AG08396 (cell line): ENCODE data around the gene TMEM217.

Experiments used
- DNase-seq: peaks from one replicate; pipeline ENCODE4 v3.0.0; 2012; ENCODE audit warnings: low spot score, mixed read lengths

TMEM217 gene

DNA sequence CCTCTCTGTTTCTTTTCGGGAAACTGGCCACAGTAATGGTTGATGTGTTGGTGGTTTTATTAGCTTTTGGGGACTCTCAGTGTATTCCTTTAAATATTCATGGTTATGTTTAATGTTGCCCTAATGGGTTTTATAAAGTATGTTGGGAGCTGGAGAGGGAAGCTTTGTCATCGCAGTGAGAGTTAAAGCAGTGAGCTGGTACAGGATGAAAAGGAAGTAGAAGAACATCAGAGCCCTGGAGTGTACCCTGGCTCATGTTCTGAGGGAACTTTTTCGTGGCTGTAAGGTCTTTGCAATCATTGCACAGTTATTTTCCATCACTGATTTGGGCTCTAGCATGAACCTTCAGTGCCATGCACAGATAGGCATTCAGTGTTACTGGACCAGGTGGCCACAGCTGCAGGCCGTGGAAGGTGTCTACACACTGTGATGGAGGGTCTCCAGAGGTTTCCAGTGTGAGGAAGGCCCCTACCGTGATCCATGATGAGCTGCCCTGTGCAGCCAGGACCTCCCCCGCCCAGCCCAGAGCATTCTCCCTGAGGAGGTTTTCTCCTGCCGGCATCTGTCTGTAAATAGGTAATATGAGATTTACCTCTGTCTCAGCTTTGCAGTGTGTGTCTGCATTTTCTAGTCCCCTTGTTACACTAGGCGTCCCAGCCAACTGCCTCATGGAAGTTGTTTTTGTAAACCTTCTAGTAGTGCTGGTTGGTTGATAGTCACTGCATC, 22.4 kb upstream of the TMEM217 start:
- no peak for DNase-seq

DNA sequence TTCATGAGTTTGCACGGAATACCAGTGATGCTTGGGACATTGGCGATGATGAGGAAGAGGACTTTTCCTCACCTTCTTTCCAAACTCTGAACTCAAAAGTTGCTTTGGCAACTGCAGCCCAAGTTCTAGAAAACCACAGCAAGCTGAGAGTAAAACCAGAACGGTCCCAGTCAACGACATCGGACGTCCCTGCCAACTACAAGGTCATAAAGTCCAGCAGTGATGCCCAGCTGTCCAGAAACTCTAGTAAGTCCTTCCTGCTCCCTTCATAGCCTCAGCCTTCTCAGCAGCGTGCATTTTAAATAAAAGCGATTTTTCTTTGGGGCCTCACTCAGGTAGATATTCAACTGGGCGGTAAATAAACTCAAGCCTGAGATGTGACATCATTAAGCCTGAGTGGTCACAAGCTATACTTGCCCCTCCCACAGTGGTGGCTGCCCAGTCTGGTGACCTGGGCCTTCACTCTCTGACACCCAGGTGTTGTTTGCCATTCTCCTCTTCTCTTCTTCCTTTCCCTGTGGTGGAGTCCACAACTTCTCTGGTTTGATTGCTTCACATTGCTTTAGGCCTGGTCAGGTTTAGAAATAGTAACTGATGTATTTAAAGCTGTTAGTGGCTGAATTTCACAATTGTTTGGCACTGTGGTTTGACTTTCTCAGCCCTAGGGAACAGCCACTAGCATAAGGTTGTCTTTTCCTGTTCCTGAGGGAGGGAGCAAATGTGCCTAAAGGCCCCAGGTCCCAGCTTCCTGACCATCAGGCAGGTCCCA, 21.6 kb upstream of the TMEM217 start:
- peak; percentile 40 for DNase-seq

- no peak for DNase-seq
These were observed 19.1 kb upstream of the TMEM217 start for GRCh38 chr6:37277001-37277409.

- DNase-seq, result no peak
These were observed 17.4 kb upstream of the TMEM217 start for GRCh38 chr6:37275350-37275749.

DNA sequence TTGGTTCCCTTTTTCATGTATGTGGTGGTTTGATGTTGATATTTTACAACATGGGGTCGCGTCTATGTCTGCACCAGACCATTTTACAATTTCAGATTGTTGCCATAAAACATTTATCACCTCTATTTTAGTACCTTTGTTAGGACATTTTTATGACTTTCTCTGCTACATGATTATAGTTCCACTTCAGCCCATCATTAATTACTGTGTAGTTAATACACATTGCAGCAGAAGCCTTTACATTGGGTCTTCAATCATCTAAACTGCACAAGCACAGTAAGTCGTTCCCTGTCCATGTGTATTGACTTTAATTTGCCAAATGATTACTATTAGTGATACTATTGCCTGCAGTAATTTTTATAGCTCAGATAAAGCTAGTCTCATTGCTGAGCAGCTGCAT, 15.7 kb upstream of the TMEM217 start:
- DNase-seq, result no peak

- DNase-seq, result no peak
These were observed 15.1 kb upstream of the TMEM217 start for GRCh38 chr6:37272834-37273566.

- DNase-seq, result no peak
These were observed 11.2 kb upstream of the TMEM217 start for GRCh38 chr6:37269105-37269504.

- no peak for DNase-seq
These were observed 7.9 kb upstream of the TMEM217 start for GRCh38 chr6:37265860-37266259.

- DNase-seq, result no peak
These were observed 7.1 kb upstream of the TMEM217 start for GRCh38 chr6:37265001-37265400.

DNA sequence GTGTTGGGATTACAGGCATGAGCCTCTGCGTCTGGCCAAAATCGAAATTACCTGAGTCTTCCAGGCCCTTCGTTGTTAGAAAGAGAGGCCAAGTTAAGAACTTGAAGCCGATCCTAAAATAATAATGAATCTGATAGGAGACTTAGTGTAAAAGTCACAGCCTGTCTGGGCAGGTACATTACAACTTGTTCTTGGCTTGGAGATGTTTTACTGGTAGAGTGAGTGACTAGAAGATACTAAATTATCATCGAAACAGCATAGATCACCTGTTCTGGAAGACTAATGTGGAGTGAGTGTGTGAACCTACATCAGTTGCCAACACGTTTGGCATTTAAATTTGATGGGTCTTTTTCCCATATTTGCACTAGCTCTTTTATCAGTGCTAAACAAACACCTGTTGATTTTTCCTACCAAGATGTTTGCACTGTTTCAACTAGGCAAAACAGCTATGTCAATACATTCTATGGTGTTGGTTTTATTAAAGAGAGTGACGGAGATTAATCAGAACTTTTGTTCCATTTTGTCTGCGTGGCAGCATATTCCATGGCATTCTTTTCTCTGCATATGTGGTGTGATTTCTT, 4.6 kb upstream of the TMEM217 start:
- no peak for DNase-seq

DNA sequence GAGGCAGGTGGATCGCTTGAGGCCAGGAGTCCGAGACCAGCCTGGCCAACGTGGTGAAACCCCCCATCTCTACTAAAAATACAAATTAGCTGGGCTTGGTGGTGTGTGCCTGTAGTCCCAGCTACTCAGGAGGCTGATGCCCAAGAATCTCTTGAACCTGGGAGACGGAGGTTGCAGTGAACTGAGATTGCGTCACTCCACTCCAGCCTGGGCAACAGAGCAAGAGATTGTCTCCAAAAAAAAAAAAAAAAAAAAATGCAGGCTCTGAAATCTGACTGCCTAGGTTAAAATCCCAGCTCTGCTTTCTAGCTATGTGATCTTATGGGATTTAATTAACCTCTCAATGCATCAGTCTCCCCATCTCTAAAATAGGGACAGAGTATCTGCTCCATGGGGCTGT, 3.3 kb upstream of the TMEM217 start:
- no peak for DNase-seq

DNA sequence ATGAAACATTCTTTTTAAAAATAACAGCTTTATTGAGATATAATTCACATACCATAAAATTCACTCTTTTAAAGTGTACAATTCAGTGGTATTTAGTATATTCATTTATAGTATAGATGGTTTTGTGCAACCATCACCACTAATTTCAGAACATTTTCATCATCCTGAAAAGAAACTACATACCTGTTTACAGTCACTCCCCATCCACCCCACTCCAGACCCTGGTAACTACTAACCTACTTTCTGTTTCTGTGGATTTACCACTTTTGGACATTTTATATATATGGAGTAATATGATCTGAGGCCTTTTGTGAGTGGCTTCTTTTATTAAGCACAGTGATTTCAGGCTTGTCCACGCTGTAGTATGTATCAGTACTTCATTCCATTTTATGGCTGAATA, 2.5 kb upstream of the TMEM217 start:
- no peak for DNase-seq

DNA sequence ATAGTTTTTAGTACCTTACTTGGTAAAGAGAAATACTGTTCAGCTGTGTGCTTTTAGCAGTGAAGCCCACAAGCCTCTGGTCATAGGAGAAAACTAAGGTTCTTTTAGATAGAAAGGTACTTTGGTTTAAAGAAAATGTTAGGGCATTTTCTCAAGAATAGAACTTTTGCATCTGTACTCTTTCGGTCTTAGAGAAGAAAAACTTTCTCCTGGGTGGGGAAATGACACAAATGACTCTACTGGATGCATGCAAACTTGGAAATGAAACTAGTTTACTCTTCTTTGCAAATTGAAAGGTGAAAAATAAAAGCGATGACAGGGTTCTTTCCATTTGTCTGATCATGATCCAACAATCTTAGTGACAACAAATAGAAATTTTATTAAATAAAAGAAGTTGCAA, 2.1 kb upstream of the TMEM217 start:
- no peak for DNase-seq

DNA sequence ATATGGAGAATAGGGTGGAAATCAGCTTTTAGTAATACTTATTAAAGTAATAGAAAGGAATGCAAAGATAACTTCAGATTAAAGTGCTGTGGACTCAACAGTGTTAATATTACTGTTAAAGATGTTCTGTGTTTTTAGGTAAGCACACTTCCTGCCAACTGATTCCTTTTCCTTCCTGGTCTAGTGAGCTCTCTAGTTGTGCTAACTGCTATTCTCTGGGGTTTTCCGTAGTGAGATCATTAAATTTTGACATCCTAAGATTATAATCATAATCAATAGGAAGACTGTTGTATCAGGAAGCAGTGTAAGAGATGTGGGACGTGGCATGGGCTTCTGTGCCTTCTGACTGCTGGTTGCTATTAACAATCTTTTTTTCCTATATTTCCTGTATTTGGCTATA, 1.2 kb upstream of the TMEM217 start:
- DNase-seq, result no peak

DNA sequence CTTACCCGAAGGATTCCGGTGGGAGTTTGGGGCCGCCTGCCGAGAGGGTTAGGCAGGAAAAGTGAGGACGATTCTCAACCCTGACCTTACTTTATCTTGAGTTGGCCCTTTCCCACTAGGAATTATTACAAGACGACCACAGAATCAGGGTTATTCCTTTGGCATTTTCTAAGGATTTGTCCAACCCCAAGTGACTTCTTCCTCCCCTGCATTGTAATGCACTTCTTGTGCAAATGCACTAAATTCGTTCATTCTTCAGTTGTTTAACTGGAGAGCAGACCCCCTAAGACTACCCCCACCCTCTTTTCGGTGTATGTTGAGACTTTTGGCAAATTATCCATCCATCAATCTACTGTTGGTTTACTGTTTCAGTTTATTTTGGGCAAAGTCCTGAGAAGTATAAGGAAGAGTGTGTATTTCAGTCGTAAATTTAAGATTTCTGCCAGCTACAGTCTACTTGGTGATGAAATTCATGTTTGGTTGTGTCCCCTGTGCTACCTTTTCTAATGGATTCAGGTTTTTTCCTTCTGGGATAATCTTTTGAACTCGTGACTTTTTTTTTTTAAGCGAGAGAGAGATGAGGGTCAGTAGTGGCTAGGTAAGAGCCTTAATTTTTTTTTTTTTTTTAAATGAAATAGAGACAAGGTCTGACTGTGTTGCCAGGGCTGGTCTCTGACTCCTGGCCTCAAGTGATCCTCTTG, 611 bp upstream of the TMEM217 start:
- no peak for DNase-seq

DNA sequence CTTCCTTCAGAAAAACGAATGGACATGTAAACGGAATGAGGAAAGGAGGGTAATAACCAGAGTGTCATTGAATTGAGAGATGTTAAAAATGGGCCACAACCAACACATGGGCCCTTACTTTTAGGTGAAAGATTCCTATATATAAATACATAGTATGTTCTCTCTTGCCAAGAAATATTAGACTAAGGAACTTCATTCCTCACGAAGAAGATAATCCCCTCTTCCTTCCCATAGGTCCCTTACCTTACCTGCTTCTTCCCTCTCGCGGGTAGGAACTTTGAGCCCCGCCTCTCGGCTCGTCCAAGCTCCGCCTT, 667 bp downstream of the TMEM217 start:
- DNase-seq, result peak; percentile 11

GRCh38 chr6:37256692-37257319, 1.1 kb downstream of the TMEM217 start:
- DNase-seq, result no peak

DNA sequence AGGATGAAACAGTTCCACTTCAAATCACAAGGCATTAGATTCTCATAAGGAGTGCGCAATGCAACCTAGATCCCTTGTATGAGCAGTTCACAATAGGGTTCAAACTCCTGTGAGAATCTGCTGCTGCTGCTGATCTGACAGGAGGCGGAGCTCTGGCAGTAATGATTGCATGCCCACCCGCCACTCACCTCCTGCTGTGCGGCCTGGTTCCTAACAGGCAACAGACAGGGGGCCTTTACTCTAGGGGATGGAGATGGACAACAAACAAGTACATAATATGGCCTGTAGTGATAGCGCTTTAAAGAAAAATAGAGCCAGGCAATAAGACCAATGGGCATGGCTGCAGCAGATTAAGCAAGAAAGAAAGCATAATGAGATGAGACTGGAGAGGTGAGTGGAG, 3.1 kb downstream of the TMEM217 start:
- no peak for DNase-seq

DNA sequence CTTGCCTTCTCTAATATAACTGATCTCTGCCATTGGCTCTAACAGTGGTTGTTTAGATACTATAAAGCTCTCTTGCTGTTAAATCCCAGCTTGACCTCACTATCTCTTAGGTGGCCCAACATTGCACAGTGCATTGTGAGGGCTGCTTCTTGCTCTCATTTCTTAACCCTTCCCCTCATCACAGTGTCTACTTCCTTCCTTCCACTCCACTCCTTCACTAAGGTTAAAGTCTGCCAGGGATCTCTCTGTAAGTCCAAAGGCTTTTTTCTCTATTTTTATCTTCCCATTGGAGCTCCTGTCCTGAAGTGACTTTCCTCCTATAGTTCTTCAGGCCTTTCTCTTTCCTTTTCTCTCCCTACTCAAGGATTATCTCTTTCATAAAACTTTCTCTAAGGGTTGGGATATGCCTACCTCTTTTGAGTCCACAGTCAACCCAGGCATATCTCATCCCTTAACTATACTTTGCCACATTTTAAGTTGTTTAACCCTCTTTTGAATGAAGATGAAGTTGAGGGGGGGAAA, 4.4 kb downstream of the TMEM217 start:
- no peak for DNase-seq

DNA sequence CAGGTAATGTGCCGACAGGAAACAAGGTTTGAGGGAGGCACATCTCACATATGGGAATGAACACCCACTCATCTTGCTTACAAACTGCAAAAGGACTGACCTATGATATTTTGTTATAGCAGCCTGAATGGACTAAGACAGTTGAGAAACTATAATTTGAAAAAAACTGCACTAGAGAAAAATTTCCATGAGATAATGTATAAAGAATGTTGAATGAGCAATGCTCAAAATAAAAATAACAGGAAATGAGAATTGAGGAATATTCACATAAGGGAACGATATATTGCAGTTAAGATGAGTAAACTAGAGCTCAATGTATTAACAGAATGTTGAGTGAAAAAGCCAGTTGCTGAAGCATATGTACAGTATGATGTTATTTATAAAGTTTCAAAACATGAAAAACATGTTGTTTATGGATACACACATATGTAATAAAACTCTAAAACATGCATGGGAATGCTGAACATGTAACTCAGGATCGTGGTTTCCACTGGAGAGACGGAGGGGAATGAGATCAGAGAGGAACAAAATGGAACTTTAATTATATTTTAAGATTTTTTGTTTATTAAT, 6.6 kb downstream of the TMEM217 start:
- no peak for DNase-seq
